ENCODE results near the gene CHORDC1. TPM values are rescaled to one million over a fixed set of nuclear protein-coding genes. Genes with fewer than 3 reads are reported as not detected.
A peak's percentile ranks its signal among the peaks of the same experiment; 100 is the strongest.

Gene CHORDC1
- polyA plus RNA-seq, 1 of the 3 experiments (the other 2 are of a cell fraction) = 12.1 TPM

DNA sequence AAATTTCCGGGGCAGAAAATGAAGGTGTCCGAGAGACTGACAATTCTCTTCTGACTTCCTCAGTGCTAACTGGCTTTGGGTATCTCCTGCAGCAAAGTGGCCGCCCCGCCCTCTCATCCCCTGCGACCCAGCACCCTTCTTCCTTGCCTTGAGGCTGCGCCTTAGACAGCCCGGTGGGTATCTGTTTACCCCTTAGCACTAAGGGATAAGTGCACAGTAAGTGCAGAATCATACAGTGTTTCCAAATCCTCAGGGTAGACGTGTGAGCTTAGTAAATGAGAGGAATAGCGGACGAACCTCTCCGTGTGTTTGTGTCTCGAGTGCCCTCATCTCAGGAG, 368 bp upstream of the CHORDC1 start:
- peak overlapping the region; percentile 81 to 96 for H3K4me3 ChIP-seq (ENCODE audit: low read depth in 2 of 2, low read length in 1 of 2)
- H3F3A ChIP-seq (replicated peaks; ENCODE audit: insufficient read depth) = peaks cover 3% of the 10 kb centered on the region
- no peaks in the 10 kb centered on the region for H3K9me3 ChIP-seq
- H3K36me3 ChIP-seq (replicated peaks in 1 of 2; ENCODE audit: control insufficient read depth in 1 of 2, insufficient read depth in 2 of 2, low read length in 1 of 2) = no peaks in the 10 kb centered on the region
- H3K27ac ChIP-seq (ENCODE audit: low read depth in 2 of 2, low read length in 1 of 2) = peak overlapping the region; percentile 84 to 85; a peak in 3 of 4 replicates
- H3K4me2 ChIP-seq = peak overlapping the region; percentile 82
- CTCF ChIA-PET = interaction anchor here (1.3 to 7.4 kb wide), 2 partner anchors 13 to 19 kb away, joined by 3 to 47 read pairs; no protein-coding TSS in a partner anchor
- H3K79me2 ChIP-seq (ENCODE audit: insufficient read depth) = peaks cover 52% of the 10 kb centered on the region
- H2AFZ ChIP-seq (ENCODE audit: low read depth) = peak overlapping the region; percentile 98
- no peaks in the 10 kb centered on the region for H3K9me2 ChIP-seq
- 2% methylated on average over 10 of the region's 12 CpGs for WGBS (ENCODE audit: low lambda C conversion rate)
- H3K9ac ChIP-seq = peak overlapping the region; percentile 83
- peak; percentile 9; the same call in 1 of the 2 replicates for TF ChIP-seq MXI1 (IDR thresholded peaks at IDR 0.05; ENCODE audit: low read depth, low read length)
- TF ChIP-seq, protein P1, sequence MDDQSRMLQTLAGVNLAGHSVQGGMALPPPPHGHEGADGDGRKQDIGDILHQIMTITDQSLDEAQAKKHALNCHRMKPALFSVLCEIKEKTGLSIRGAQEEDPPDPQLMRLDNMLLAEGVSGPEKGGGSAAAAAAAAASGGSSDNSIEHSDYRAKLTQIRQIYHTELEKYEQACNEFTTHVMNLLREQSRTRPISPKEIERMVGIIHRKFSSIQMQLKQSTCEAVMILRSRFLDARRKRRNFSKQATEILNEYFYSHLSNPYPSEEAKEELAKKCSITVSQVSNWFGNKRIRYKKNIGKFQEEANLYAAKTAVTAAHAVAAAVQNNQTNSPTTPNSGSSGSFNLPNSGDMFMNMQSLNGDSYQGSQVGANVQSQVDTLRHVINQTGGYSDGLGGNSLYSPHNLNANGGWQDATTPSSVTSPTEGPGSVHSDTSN (IDR thresholded peaks at IDR 0.05) = no peak
- no peak for TF ChIP-seq FOSL2 (IDR thresholded peaks at IDR 0.05; ENCODE audit: borderline replicate concordance, low read depth)
- TF ChIP-seq EZH2phosphoT487 (IDR thresholded peaks at IDR 0.05; ENCODE audit: borderline replicate concordance, low read depth) = no peak
- no peak for TF ChIP-seq JUND (IDR thresholded peaks at IDR 0.05)
- TF ChIP-seq TEAD4 (IDR thresholded peaks at IDR 0.05; ENCODE audit: borderline replicate concordance, insufficient read depth) = no peak
- no peak for TF ChIP-seq TCF12 (IDR thresholded peaks at IDR 0.05)
- peaks cover 5 to 9% of the 10 kb centered on the region in 2 experiments; a peak in 3 of 4 replicates for H3K4me1 ChIP-seq (ENCODE audit: control insufficient read depth in 1 of 2, insufficient read depth in 2 of 2, low read depth in 1 of 2, low read length in 1 of 2)
- POLR2A ChIA-PET = no interaction called here
- H4K20me1 ChIP-seq (ENCODE audit: insufficient read depth) = peaks cover 37% of the 10 kb centered on the region
- no peaks in the 10 kb centered on the region for H3K27me3 ChIP-seq (ENCODE audit: insufficient read depth)
- DNase-seq = no peak

DNA sequence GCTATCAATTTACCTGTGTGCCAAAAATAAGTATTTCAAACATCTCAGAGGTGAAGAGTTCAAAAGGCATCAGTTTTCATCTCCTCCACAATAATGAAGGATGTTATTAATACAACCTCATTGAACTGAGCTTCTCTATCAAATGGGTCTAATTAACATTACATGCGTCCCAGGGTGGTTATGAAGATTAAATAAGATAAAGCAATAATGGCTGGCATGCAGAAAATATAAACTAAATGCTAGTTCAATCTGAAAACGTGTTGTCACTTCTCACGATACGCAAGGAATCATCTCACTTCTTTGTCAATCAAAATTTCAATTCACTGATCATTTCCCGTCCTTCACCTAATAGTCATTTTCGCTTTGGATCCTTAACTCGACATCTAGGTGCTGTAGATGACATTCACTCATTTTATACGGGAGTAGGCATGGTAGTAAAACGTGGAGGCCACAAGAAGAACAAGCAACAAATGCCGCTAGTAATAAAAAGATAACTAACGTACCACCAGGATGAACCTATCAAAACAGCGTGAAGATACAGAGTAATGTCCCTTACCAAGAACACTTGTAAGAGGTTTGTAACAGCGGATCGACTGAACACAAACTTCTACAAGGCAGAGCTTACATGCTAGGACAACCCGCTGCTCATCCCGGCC, 918 bp downstream of the CHORDC1 start:
- Histone ChIP-seq H3K9me2 (no peaks in the 10 kb centered on the region), H3K4me3 (ENCODE audit: low read depth in 2 of 2, low read length in 1 of 2) (peak overlapping the region; percentile 81 to 96), H3F3A (replicated peaks; ENCODE audit: insufficient read depth) (peaks cover 3% of the 10 kb centered on the region), H2AFZ (ENCODE audit: low read depth) (peak overlapping the region; percentile 98), H3K27ac (ENCODE audit: low read depth in 2 of 2, low read length in 1 of 2) (peak overlapping the region; percentile 84 to 85), H3K4me1 (ENCODE audit: control insufficient read depth in 1 of 2, insufficient read depth in 2 of 2, low read depth in 1 of 2, low read length in 1 of 2) (peaks cover 5 to 9% of the 10 kb centered on the region in 2 experiments; a peak in 3 of 4 replicates), H4K20me1 (ENCODE audit: insufficient read depth) (peaks cover 46% of the 10 kb centered on the region), H3K36me3 (replicated peaks in 1 of 2; ENCODE audit: control insufficient read depth in 1 of 2, insufficient read depth in 2 of 2, low read length in 1 of 2) (peaks cover 3% of the 10 kb centered on the region in 2 experiments), H3K9me3 (no peaks in the 10 kb centered on the region), H3K27me3 (ENCODE audit: insufficient read depth) (no peaks in the 10 kb centered on the region), H3K79me2 (ENCODE audit: insufficient read depth) (peaks cover 64% of the 10 kb centered on the region), H3K9ac (peak overlapping the region; percentile 83), H3K4me2 (peak overlapping the region; percentile 82)
- DNase-seq = no peak
- POLR2A ChIA-PET = no interaction called here
- TF ChIP-seq, protein P2, sequence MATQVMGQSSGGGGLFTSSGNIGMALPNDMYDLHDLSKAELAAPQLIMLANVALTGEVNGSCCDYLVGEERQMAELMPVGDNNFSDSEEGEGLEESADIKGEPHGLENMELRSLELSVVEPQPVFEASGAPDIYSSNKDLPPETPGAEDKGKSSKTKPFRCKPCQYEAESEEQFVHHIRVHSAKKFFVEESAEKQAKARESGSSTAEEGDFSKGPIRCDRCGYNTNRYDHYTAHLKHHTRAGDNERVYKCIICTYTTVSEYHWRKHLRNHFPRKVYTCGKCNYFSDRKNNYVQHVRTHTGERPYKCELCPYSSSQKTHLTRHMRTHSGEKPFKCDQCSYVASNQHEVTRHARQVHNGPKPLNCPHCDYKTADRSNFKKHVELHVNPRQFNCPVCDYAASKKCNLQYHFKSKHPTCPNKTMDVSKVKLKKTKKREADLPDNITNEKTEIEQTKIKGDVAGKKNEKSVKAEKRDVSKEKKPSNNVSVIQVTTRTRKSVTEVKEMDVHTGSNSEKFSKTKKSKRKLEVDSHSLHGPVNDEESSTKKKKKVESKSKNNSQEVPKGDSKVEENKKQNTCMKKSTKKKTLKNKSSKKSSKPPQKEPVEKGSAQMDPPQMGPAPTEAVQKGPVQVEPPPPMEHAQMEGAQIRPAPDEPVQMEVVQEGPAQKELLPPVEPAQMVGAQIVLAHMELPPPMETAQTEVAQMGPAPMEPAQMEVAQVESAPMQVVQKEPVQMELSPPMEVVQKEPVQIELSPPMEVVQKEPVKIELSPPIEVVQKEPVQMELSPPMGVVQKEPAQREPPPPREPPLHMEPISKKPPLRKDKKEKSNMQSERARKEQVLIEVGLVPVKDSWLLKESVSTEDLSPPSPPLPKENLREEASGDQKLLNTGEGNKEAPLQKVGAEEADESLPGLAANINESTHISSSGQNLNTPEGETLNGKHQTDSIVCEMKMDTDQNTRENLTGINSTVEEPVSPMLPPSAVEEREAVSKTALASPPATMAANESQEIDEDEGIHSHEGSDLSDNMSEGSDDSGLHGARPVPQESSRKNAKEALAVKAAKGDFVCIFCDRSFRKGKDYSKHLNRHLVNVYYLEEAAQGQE (IDR thresholded peaks at IDR 0.05; ENCODE audit: low read depth, low read length) = no peak
- TF ChIP-seq YY1 (IDR thresholded peaks at IDR 0.05; ENCODE audit: low read depth) = no peak
- TF ChIP-seq TAF1 (IDR thresholded peaks at IDR 0.05; ENCODE audit: borderline replicate concordance, low read depth, low read length) = no peak
- TF ChIP-seq, protein P3, sequence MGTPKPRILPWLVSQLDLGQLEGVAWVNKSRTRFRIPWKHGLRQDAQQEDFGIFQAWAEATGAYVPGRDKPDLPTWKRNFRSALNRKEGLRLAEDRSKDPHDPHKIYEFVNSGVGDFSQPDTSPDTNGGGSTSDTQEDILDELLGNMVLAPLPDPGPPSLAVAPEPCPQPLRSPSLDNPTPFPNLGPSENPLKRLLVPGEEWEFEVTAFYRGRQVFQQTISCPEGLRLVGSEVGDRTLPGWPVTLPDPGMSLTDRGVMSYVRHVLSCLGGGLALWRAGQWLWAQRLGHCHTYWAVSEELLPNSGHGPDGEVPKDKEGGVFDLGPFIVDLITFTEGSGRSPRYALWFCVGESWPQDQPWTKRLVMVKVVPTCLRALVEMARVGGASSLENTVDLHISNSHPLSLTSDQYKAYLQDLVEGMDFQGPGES (IDR thresholded peaks at IDR 0.05; ENCODE audit: low read depth, low read length) = no peak
- no peak for TF ChIP-seq EP300 (IDR thresholded peaks at IDR 0.05; ENCODE audit: borderline replicate concordance in 1 of 2, low read depth in 1 of 2, low read length in 1 of 2)
- no peak for TF ChIP-seq GABPA (IDR thresholded peaks at IDR 0.05; ENCODE audit: low read depth)
- TF ChIP-seq, protein P1 (IDR thresholded peaks at IDR 0.05) = no peak
- TF ChIP-seq TEAD4 (IDR thresholded peaks at IDR 0.05; ENCODE audit: borderline replicate concordance, insufficient read depth) = no peak
- TF ChIP-seq GATA2 (CRISPR knock-in tag; IDR thresholded peaks at IDR 0.05) = no peak
- TF ChIP-seq, protein P4, sequence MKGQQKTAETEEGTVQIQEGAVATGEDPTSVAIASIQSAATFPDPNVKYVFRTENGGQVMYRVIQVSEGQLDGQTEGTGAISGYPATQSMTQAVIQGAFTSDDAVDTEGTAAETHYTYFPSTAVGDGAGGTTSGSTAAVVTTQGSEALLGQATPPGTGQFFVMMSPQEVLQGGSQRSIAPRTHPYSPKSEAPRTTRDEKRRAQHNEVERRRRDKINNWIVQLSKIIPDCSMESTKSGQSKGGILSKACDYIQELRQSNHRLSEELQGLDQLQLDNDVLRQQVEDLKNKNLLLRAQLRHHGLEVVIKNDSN (IDR thresholded peaks at IDR 0.05; ENCODE audit: borderline replicate concordance, low read depth) = no peak
- no peak for TF ChIP-seq POLR2AphosphoS5 (IDR thresholded peaks at IDR 0.05; ENCODE audit: low read depth, low read length)
- no peak for TF ChIP-seq JUND (IDR thresholded peaks at IDR 0.05)
- no peak for TF ChIP-seq ELF1 (IDR thresholded peaks at IDR 0.05)
- TF ChIP-seq EZH2phosphoT487 (IDR thresholded peaks at IDR 0.05; ENCODE audit: borderline replicate concordance, low read depth) = no peak
- CTCF ChIA-PET = interaction anchor here (1.3 to 7.4 kb wide), 2 partner anchors 14 to 17 kb away, joined by 3 to 47 read pairs; no protein-coding TSS in a partner anchor
- under 1% methylated on average over 14 of the region's 16 CpGs for WGBS (ENCODE audit: low lambda C conversion rate)
